ENCODE measurements around the gene FADS1.
A peak's percentile ranks its signal among the peaks of the same experiment; 100 is the strongest.

The FADS1 gene

DNA sequence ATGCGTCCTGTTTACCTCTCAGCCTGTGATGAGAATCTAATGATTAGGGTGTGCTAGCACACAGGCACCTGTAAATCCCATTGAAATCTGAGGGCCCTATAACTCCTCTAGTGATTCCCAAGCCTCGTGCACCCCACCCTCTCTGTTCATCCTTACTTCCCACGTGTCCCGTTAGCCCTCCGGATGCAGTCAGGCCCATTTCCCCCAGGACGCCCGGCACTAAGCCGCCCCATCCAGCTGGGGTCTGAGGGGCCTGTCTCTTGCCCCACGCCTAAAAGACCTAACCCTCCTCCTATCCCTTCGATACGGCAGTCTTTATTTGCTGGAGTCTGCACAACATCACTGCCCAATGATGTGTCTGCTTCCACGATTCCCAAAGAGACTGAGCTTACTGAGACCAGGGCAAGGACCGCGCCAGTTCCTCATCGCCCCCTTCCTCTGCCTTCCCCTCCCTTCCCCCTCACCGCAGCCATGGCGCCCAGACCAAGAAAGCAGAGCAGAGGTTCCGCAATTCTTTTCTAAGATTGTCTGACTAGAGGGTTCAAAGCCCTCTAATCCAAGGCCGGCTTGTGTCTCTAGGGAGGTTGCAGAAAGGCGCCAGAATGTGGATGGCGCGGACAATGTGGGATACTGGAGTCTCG lies 10.2 kb upstream of the FADS1 start:
- H3K4me3 ChIP-seq (ENCODE audit: low read depth, low read length): peak overlapping the region; percentile 74
- TF ChIP-seq, protein P1, sequence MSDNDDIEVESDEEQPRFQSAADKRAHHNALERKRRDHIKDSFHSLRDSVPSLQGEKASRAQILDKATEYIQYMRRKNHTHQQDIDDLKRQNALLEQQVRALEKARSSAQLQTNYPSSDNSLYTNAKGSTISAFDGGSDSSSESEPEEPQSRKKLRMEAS (IDR thresholded peaks at IDR 0.05; ENCODE audit: low read depth, low read length): peak; percentile 61
- TF ChIP-seq, protein P2, sequence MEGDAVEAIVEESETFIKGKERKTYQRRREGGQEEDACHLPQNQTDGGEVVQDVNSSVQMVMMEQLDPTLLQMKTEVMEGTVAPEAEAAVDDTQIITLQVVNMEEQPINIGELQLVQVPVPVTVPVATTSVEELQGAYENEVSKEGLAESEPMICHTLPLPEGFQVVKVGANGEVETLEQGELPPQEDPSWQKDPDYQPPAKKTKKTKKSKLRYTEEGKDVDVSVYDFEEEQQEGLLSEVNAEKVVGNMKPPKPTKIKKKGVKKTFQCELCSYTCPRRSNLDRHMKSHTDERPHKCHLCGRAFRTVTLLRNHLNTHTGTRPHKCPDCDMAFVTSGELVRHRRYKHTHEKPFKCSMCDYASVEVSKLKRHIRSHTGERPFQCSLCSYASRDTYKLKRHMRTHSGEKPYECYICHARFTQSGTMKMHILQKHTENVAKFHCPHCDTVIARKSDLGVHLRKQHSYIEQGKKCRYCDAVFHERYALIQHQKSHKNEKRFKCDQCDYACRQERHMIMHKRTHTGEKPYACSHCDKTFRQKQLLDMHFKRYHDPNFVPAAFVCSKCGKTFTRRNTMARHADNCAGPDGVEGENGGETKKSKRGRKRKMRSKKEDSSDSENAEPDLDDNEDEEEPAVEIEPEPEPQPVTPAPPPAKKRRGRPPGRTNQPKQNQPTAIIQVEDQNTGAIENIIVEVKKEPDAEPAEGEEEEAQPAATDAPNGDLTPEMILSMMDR (IDR thresholded peaks at IDR 0.05; ENCODE audit: low read depth, low read length): no peak
- peak; percentile 88 for DNase-seq (ENCODE audit: low read depth)

DNA sequence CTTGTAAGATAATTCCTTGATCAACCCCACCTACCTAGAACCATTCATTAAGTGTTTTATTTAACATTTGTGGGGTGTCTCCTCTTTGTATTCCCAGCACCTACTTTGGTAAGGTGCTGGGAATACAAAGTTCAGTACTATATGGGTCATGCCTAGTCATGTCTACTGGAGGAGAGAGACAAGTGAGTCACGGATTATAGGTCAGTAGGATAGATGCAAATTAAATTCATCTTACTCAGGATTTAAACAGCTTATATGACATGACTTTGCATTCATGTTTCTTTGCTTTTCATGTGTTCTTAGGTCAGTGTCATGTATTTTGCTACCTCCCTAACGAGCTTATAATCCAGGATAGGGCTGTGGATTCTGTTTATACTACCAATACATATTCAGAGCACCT lies 3.4 kb upstream of the FADS1 start:
- TF ChIP-seq, protein P2 (IDR thresholded peaks at IDR 0.05; ENCODE audit: low read depth, low read length): no peak
- TF ChIP-seq POLR2A (IDR thresholded peaks at IDR 0.05; ENCODE audit: extremely low read depth, insufficient read length): no peak
- TF ChIP-seq, protein P1 (IDR thresholded peaks at IDR 0.05; ENCODE audit: low read depth, low read length): no peak
- no peak for TF ChIP-seq MYC (IDR thresholded peaks at IDR 0.05; ENCODE audit: low read depth, low read length)
- no peak overlapping the region for H3K4me3 ChIP-seq (ENCODE audit: low read depth, low read length)
- no peak for DNase-seq (ENCODE audit: low read depth)

DNA sequence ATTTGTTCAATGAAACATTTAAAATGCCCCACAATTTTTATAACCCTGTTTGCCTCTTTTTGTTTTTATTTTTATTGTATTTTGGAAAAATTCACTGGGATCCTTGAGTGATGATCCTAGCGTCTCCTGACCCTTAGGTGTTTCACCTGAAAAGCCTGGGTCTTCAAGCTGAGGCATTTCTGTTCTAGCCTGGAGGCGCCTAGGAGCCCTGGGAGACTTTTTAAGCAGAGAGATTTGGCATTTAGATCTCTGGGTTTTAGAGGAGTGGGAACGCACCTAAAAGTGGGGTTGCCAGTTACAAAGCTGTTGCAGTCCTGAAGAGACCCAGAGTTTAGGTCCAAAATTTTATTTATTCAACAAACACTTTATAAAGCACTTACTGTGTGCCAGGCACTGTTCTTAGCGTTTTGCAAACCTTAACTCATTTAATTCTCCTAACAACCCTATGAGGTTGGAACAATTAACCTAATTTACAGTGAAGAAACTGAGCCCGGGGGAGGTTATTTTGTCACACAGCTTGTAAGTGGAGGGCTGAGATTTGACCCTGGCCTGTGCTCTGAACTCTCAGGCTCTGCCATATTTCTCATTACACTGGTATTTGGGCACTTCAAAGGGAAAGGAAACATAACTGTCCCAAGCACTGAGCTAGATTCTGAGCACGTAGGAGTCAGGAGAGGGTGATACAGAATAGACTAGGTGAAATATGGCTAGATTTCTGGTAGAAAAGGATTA lies 834 bp upstream of the FADS1 start:
- peak overlapping the region; percentile 57 for H3K4me3 ChIP-seq (ENCODE audit: low read depth, low read length)
- no peak for DNase-seq (ENCODE audit: low read depth)
- TF ChIP-seq, protein P1 (IDR thresholded peaks at IDR 0.05; ENCODE audit: low read depth, low read length): no peak
- no peak for TF ChIP-seq MYC (IDR thresholded peaks at IDR 0.05; ENCODE audit: low read depth, low read length)
- TF ChIP-seq, protein P2 (IDR thresholded peaks at IDR 0.05; ENCODE audit: low read depth, low read length): no peak
- TF ChIP-seq POLR2A (IDR thresholded peaks at IDR 0.05; ENCODE audit: extremely low read depth, insufficient read length): no peak

DNA sequence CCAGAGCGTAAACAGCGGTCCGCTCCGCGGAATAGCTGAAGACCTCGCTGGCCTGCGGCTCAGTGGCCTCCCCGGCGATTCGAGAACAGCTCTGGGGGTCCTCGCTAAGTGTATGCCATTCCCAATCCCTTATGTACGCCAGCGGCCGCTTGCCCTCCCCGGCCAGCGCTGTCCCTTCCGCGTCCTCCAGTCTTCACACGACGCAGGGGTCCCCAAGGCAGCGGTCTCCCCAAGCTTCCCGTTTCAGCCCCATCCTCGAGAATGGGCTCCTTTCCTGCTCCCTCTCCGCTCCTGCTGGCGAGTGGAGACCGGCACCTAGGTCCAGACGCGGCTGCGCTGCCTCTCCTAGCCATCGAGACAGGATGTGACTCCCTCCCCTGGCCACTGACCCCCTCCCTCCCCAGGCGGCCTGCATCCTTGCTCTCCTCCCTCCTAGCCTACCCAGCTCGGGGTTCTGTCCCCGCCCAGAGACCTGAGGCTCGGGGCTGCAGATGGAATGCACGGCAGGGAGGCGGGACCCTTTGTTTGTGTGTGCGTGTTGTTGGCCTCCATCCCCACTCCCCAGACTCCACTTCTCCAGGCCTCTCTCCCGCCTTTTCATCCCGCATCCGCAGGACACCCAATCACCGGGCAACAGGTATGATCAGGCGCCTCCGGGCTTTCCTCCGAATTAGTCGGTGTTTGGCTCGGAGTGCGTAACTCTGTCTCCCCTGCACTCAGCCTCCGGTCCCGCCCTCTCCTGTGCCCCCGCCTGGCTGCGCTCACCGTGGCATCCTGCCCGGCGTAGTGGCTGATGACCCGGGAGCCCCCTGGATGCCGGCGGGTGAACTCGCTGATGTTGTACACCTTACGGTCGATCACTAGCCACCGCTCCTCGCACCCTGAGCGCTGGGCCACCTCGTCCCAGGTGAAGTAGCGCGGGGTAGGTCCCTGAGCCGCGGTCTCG lies 740 bp downstream of the FADS1 start:
- DNase-seq (ENCODE audit: low read depth): peak; percentile 74
- no peak for TF ChIP-seq POLR2A (IDR thresholded peaks at IDR 0.05; ENCODE audit: extremely low read depth, insufficient read length)
- TF ChIP-seq, protein P2 (IDR thresholded peaks at IDR 0.05; ENCODE audit: low read depth, low read length): peak; percentile 4
- peak overlapping the region; percentile 72 for H3K4me3 ChIP-seq (ENCODE audit: low read depth, low read length)

DNA sequence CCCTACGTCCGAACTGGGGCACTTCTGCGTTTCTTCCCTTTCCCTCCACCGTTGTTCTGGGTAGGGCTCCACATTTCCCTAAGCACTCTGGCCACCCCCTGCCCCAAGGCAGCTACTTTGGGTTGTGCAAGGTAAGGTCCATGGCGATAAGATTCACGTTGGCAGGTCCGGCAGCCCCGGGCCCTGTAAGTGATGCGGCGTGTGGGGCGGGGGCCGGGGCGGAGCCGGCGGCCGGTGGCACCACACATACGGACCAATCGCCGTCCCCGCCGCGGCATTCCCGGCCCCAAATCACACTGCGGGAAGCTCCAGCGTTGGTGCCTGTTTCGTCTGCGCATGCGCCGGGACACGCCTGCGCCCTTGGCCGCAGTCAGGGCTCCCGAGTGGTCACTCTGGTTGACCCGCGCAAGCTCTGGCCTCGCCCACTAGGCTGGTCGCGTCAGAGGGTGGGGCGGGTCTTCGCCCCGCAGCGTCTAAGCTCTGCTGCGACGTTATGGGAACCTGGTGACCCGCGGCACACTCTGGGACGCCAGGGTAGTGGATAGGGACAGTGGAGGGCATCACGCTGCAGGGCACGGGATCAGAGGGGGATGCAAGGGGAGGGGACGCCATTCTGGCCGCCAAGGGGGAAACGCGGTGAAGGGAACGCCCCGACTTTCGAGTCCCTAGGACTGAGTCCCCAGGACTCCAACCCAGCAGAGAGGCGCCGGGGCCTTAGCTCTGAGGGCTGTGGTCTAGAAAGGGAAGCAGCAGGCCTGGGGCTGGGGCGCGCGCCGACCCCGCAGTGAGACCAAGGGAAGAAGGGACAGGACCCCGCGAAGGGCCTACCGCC lies 1.6 kb downstream of the FADS1 start:
- DNase-seq (ENCODE audit: low read depth): peak; percentile 88
- TF ChIP-seq, protein P1 (IDR thresholded peaks at IDR 0.05; ENCODE audit: low read depth, low read length): no peak
- no peak for TF ChIP-seq POLR2A (IDR thresholded peaks at IDR 0.05; ENCODE audit: extremely low read depth, insufficient read length)
- H3K4me3 ChIP-seq (ENCODE audit: low read depth, low read length): peak overlapping the region; percentile 72
